ENCODE results near the gene RAB10. TPM values are rescaled to one million over a fixed set of nuclear protein-coding genes. Genes with fewer than 3 reads are reported as not detected.
A peak's percentile ranks its signal among the peaks of the same experiment; 100 is the strongest.

The RAB10 gene
- total and polyA plus RNA-seq, 2 of the 13 experiments (the other 11 are each of a cell fraction or from before 2014, with no cell fraction given), result 48.2 to 120 TPM

DNA sequence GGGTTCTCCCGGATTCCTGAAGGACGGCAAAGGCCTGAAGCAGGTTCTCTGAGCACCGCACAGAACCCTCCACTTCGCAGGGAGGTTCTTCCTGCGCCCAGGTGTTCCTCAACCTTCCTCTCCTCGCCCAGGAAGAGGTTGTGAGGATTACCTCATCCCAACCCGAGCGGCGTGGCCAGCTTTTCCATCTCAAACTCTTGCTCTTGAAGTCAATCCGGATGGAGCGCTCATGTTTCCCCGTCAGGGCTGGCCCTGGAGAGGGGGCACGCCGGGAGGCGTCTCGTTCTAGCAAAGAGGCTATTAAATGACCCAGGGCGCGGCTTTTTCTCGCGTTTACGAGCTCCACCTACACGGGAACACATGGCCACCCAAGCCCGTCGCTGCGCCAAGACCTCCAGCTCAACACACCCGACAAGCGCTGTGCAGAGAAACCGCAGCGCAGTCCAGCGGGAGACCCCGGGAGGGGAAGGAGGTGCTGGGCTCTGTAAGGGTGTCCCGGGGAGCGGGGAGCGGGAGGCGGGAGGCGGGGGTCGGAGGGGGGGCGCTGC lies 540 bp upstream of the RAB10 start (continued):
- TF ChIP-seq, protein P1, sequence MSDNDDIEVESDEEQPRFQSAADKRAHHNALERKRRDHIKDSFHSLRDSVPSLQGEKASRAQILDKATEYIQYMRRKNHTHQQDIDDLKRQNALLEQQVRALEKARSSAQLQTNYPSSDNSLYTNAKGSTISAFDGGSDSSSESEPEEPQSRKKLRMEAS (IDR thresholded peaks at IDR 0.05), result 0 out of 2 replicates have a peak, but pooled peaks have one; percentile 33
- no peak for TF ChIP-seq ZNF713 (CRISPR knock-in tag; IDR thresholded peaks at IDR 0.05)
- TF ChIP-seq SNRNP70 (IDR thresholded peaks at IDR 0.05; ENCODE audit: low read depth, low read length), result no peak
- no peak for TF ChIP-seq CREBL2 (CRISPR knock-in tag; IDR thresholded peaks at IDR 0.05; ENCODE audit: borderline replicate concordance)
- TF ChIP-seq GPBP1L1 (CRISPR knock-in tag; IDR thresholded peaks at IDR 0.05), result no peak
- no peak for TF ChIP-seq SALL2 (CRISPR knock-in tag; IDR thresholded peaks at IDR 0.05)
- peak; percentile 56; the same call in 1 of the 2 replicates for TF ChIP-seq GFI1 (CRISPR knock-in tag; IDR thresholded peaks at IDR 0.05; ENCODE audit: borderline replicate concordance)
- peak; percentile 38; the same call in 1 of the 2 replicates for TF ChIP-seq ZMYM3 (CRISPR knock-in tag; IDR thresholded peaks at IDR 0.05)
- TF ChIP-seq ZNF773 (CRISPR knock-in tag; IDR thresholded peaks at IDR 0.05; ENCODE audit: borderline replicate concordance), result no peak; the same call in 1 of the 2 replicates
- TF ChIP-seq, protein P2, sequence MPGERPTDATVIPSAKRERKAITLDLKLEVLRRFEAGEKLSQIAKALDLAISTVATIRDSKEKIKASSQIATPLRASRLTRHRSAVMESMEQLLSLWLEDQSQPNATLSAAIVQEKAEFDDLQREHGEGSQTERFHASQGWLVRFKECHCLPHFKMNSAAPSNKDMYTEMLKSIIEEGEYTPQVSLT (CRISPR knock-in tag; IDR thresholded peaks at IDR 0.05; ENCODE audit: borderline replicate concordance, low read depth), result no peak
- TF ChIP-seq MAFF (IDR thresholded peaks at IDR 0.05; ENCODE audit: low read depth, low read length), result no peak
- TF ChIP-seq SNAPC5 (CRISPR knock-in tag; IDR thresholded peaks at IDR 0.05; ENCODE audit: borderline replicate concordance), result no peak
- no peak; the same call in 1 of the 2 replicates for TF ChIP-seq MAZ (IDR thresholded peaks at IDR 0.05; ENCODE audit: borderline replicate concordance, low read depth, low read length)
- no peak for TF ChIP-seq MAZ (CRISPR knock-in tag; IDR thresholded peaks at IDR 0.05; ENCODE audit: low read depth)
- TF ChIP-seq, protein P3, sequence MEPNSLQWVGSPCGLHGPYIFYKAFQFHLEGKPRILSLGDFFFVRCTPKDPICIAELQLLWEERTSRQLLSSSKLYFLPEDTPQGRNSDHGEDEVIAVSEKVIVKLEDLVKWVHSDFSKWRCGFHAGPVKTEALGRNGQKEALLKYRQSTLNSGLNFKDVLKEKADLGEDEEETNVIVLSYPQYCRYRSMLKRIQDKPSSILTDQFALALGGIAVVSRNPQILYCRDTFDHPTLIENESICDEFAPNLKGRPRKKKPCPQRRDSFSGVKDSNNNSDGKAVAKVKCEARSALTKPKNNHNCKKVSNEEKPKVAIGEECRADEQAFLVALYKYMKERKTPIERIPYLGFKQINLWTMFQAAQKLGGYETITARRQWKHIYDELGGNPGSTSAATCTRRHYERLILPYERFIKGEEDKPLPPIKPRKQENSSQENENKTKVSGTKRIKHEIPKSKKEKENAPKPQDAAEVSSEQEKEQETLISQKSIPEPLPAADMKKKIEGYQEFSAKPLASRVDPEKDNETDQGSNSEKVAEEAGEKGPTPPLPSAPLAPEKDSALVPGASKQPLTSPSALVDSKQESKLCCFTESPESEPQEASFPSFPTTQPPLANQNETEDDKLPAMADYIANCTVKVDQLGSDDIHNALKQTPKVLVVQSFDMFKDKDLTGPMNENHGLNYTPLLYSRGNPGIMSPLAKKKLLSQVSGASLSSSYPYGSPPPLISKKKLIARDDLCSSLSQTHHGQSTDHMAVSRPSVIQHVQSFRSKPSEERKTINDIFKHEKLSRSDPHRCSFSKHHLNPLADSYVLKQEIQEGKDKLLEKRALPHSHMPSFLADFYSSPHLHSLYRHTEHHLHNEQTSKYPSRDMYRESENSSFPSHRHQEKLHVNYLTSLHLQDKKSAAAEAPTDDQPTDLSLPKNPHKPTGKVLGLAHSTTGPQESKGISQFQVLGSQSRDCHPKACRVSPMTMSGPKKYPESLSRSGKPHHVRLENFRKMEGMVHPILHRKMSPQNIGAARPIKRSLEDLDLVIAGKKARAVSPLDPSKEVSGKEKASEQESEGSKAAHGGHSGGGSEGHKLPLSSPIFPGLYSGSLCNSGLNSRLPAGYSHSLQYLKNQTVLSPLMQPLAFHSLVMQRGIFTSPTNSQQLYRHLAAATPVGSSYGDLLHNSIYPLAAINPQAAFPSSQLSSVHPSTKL (CRISPR knock-in tag; IDR thresholded peaks at IDR 0.05), result no peak
- no peak for TF ChIP-seq ZNF777 (CRISPR knock-in tag; IDR thresholded peaks at IDR 0.05)
- no peak for TF ChIP-seq FOSL2 (CRISPR knock-in tag; IDR thresholded peaks at IDR 0.05)
- no peak for TF ChIP-seq AGO2 (optimal IDR thresholded peaks at IDR 0.05; ENCODE audit: low read depth, low read length)
- TF ChIP-seq SMARCC2 (IDR thresholded peaks at IDR 0.05), result no peak
- TF ChIP-seq TSC22D2 (CRISPR knock-in tag; IDR thresholded peaks at IDR 0.05; ENCODE audit: borderline replicate concordance), result peak; percentile 74; the same call in 1 of the 2 replicates
- TF ChIP-seq ZNF720 (CRISPR knock-in tag; IDR thresholded peaks at IDR 0.05), result no peak
- no peak; the same call in 1 of the 2 replicates for TF ChIP-seq ONECUT2 (CRISPR knock-in tag; IDR thresholded peaks at IDR 0.05)
- peak; percentile 94 for TF ChIP-seq SMYD3 (CRISPR knock-in tag; IDR thresholded peaks at IDR 0.05)
- TF ChIP-seq RBM22 (optimal IDR thresholded peaks at IDR 0.05; ENCODE audit: low read length), result peak; percentile 78
- no peak for TF ChIP-seq HMGA1 (CRISPR knock-in tag; conservative IDR thresholded peaks at IDR 0.05)
- no peak for TF ChIP-seq MXI1 (IDR thresholded peaks at IDR 0.05; ENCODE audit: borderline replicate concordance, low read depth, low read length)

Measured in HepG2 (cell line).